Heart left ventricle (tissue), 16 donors: Measurements from ENCODE around the gene MRFAP1. TPM values are rescaled to one million over a fixed set of nuclear protein-coding genes. Genes with fewer than 3 reads are reported as not detected.

Experiments
- ATAC-seq, 4 donors: fragments of 200-7000 bp; cut with Tn5 transposase; one replicate each; pipeline ENCODE4 v1.9.1; 2020 to 2022; ENCODE audit warnings: moderate library complexity in 4 of 4, mild to moderate bottlenecking in 3 of 4, moderate number of reproducible peaks in 1 of 4
- DNase-seq, 5 donors: peaks; one replicate each; pipeline ENCODE4 v3.0.0-alpha.2; 2020
- H3K27ac ChIP-seq, 12 donors: fragments of 200-600 bp; sonication (generic) in 4 of 12; one replicate each; pipeline versions ENCODE4 v1.5.0 to v1.8.0; 2016 to 2022; ENCODE audit warnings: mild to moderate bottlenecking in 2 of 12
- H3K27me3 ChIP-seq, 9 donors: fragments of 200-600 bp; sonication (generic) in 2 of 9; one replicate each; pipeline versions ENCODE4 v1.5.1 to v1.8.0; 2016 to 2022; ENCODE audit warnings: mild to moderate bottlenecking in 3 of 9
- H3K36me3 ChIP-seq, 9 donors: fragments of 200-600 bp; sonication (generic) in 2 of 9; one replicate each; pipeline versions ENCODE4 v1.5.0 to v1.8.0; 2018 to 2022; ENCODE audit warnings: mild to moderate bottlenecking in 2 of 9
- H3K4me1 ChIP-seq, 12 donors: fragments of 200-600 bp; sonication (generic) in 4 of 12; one replicate each; pipeline versions ENCODE4 v1.5.0 to v1.8.0; 2016 to 2022; ENCODE audit warnings: mild to moderate bottlenecking in 3 of 12
- H3K4me3 ChIP-seq, 12 donors: fragments of 200-600 bp; sonication (generic) in 4 of 12; one replicate each; pipeline versions ENCODE4 v1.5.0 to v1.8.0; 2017 to 2022; ENCODE audit warnings: mild to moderate bottlenecking in 9 of 12, moderate library complexity in 4 of 12
- H3K9me3 ChIP-seq, 12 donors: fragments of 200-600 bp; sonication (generic) in 4 of 12; one replicate each; pipeline versions ENCODE4 v1.5.0 to v1.8.0; 2016 to 2022; ENCODE audit warnings: mild to moderate bottlenecking in 1 of 12
- POLR2A ChIP-seq, 2 donors: fragments of 450-650 bp; IDR thresholded peaks; one replicate each; pipeline ENCODE4 v1.6.1; 2017; ENCODE audit warnings: antibody characterized with exemption in 2 of 2, mild to moderate bottlenecking in 2 of 2, moderate library complexity in 2 of 2
- WGBS, 4 donors: extraction: QIAGEN DNeasy Blood & Tissue Kit in 2 of 4; methylation state at CpG; one replicate each; pipeline versions ENCODE4 v1.1.5 to v1.1.7; 2013 to 2018; 5-methylcytosine and 5-hydroxymethylcytosine counted together
- intact Hi-C, 10 donors: fragments of 100-400 bp; cut with DNase I; formaldehyde crosslinking; loops; one replicate each; pipeline versions ENCODE4 v1.11.1 to v1.14.2; 2022
- polyA plus RNA-seq, 2 donors: library from polyadenylated mRNA; stranded (reverse); fragments of 200-250 nt; gene quantifications; one replicate each; pipeline ENCODE4 v1.2.3, GENCODE V29; 2013
- total RNA-seq, 9 donors: library from RNA; depleted of rRNA in 2 of 9; stranded (reverse); fragments of >200 nt in 2 of 9; fragmentation: NEBNext Ultra II Directional in 3 of 9; extraction: Animal tissue kit (Norgen Biotek cat#: 25700) in 3 of 9; gene quantifications; one replicate each; pipeline versions ENCODE4 v1.1.0 to v1.2.4, GENCODE V29; 2016 to 2023
- TF ChIP-seq, protein P1 (sequence below), 12 donors: fragments of 200-600 bp; sonication (generic) in 4 of 12; IDR thresholded peaks; one replicate each; pipeline versions ENCODE4 v1.5.0 to v1.8.0; 2018 to 2022; ENCODE audit warnings: antibody characterized with exemption in 12 of 12, mild to moderate bottlenecking in 5 of 12
- donor health status: ischemic (EF 13 %, LVEDD 7.1; RV severe dilation, severe dysfunction).
- donor health status: healthy with polysubstance abuse.
- donor health status: DM: no; HTN: yes; CAD: no.
- donor health status: DM: no; HTN: no; CAD: no.
- donor health status: ischemic (EF 25% LVEDD 6.9; RV normal size, moderate dysfunction).
- donor health status: ischemic (EF 25% LVEDD 5.7; RV mildly dilated, moderate dysfunction).
- donor health status: healthy.
- donor health status: DM: yes; HTN: yes; CAD: no.
- donor health status: ischemic (EF 35%, LVEDD 5.7; RV mildly dilated, moderate dysfunction).
- donor health status: nonischemic (EF 11% LVEDD 7.7; RV severe dilation, severe dysfunction).
- donor health status: DM: yes; HTN: yes; CAD: no.
- donor health status: PGD.
- donor health status: ischemic (EF 29% LVEDD 5.4; RV normal size, mild dysfunction).
- donor health status: nonischemic (EF 23%, LVEDD 6.1; RV moderate dilation, normal function).

MRFAP1 gene
- total and polyA plus RNA-seq, 11 donors, result 162 to 514 (median 239) TPM

DNA sequence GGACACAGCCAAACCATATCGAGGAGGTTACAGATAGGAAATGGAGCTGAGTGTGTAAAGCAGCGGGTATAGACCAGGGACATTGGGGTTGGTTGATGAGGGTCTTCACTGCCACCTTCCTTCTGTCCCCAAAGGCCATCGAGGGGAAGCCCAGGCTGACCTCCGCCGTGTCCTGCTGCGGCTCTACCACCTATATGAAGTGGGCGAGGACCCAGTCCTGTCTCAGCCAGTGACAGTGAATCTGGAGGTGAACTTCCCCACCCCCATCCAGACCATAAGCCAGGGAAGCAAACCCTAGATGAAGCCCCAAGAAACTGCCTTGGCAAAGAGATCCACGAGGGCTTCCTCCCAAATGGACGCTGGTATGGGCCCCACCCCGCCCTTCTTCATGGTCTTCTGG lies 23.2 kb upstream of the MRFAP1 start:
- intact Hi-C loops, result no loop called here
- Histone ChIP-seq H3K9me3 (no peaks in the 10 kb centered on the region), H3K27ac (no peak overlapping the region), H3K27me3 (no peaks in the 10 kb centered on the region), H3K4me1 (no peaks in the 10 kb centered on the region), H3K36me3 (peaks cover 0 to 72% (median 51%) of the 10 kb centered on the region in 9 donors), H3K4me3 (no peak overlapping the region)
- TF ChIP-seq POLR2A (IDR thresholded peaks at IDR 0.05), result no peak
- TF ChIP-seq, protein P1, sequence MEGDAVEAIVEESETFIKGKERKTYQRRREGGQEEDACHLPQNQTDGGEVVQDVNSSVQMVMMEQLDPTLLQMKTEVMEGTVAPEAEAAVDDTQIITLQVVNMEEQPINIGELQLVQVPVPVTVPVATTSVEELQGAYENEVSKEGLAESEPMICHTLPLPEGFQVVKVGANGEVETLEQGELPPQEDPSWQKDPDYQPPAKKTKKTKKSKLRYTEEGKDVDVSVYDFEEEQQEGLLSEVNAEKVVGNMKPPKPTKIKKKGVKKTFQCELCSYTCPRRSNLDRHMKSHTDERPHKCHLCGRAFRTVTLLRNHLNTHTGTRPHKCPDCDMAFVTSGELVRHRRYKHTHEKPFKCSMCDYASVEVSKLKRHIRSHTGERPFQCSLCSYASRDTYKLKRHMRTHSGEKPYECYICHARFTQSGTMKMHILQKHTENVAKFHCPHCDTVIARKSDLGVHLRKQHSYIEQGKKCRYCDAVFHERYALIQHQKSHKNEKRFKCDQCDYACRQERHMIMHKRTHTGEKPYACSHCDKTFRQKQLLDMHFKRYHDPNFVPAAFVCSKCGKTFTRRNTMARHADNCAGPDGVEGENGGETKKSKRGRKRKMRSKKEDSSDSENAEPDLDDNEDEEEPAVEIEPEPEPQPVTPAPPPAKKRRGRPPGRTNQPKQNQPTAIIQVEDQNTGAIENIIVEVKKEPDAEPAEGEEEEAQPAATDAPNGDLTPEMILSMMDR (IDR thresholded peaks at IDR 0.05), result no peak
- ATAC-seq (no peak), DNase-seq (no peak)
- 96 to 97% (median 97%) methylated on average over 7 to 10 of the region's 10 CpGs for WGBS, 4 donors

DNA sequence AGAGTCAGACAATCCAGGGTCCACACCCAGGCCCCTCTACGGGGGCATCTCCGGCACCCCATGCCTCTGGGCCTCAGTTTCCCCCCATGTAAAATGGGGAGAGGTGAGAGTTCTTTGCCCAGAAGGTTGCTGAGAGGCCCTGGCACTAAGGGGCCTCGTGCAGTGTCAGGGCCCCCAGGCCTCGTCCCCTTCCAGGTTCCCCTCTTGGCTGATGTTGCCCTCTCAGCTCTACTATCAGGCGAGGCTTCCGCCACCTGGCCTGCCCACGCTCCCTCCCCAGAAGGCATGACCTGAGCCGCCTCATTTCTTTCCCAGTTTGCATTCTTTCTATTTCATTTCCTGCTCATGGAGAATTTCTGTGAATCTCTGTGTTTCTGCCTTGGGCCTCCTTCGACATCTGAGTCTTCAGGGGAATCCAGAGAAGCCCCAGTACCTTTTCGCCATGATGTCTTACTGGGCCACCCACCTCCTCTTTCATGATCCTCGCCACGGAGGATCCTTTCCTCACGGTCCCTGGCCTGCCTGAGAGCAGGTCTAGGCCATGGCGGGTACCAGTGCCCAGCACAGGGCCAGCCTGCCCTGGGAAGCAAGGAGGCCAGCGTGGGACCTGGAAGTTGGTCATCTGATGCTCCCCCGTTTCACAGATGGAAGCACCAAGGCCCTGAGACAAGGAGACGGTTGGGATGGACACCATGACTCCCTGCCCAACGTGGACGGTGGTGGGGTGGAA lies 21.9 kb upstream of the MRFAP1 start:
- no peak overlapping the region for H3K27ac ChIP-seq
- no peaks in the 10 kb centered on the region for H3K4me1 ChIP-seq
- DNase-seq (no peak), ATAC-seq (no peak)
- intact Hi-C loops, result no loop called here
- H3K9me3 ChIP-seq, result no peaks in the 10 kb centered on the region
- TF ChIP-seq, protein P1 (IDR thresholded peaks at IDR 0.05), result no peak
- no peak for TF ChIP-seq POLR2A (IDR thresholded peaks at IDR 0.05)
- no peak overlapping the region for H3K4me3 ChIP-seq
- H3K36me3 ChIP-seq, result peaks cover 0 to 63% (median 44%) of the 10 kb centered on the region in 9 donors
- WGBS, 4 donors, result 90 to 94% (median 91%) methylated on average over 19 of the region's 19 CpGs
- no peaks in the 10 kb centered on the region for H3K27me3 ChIP-seq

DNA sequence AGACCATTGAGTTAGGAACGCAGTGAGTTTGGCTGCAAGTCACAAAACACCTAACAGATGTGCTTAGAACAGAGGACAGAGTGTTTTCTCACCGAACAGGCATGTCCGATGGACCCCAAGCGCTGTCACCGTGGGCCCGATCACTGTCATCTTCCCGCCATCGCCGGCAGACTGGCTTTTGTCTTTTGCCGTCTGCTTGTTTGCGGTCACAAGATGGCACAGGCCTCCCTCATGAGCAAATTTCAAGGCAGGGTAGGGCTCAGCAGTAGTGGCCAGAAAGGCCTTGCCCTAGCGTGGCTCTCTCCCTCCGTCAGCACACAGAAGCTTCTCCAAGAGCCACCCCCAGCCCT lies 21.4 kb upstream of the MRFAP1 start:
- TF ChIP-seq, protein P1 (IDR thresholded peaks at IDR 0.05), result no peak
- TF ChIP-seq POLR2A (IDR thresholded peaks at IDR 0.05), result no peak
- H3K27ac ChIP-seq, result no peak overlapping the region
- H3K27me3 ChIP-seq, result no peaks in the 10 kb centered on the region
- DNase-seq, result no peak
- no peaks in the 10 kb centered on the region for H3K9me3 ChIP-seq
- WGBS, 4 donors, result 96 to 99% (median 98%) methylated on average over 12 to 13 of the region's 13 CpGs
- H3K4me1 ChIP-seq, result no peaks in the 10 kb centered on the region
- ATAC-seq, result no peak
- H3K36me3 ChIP-seq, result peaks cover 0 to 62% (median 43%) of the 10 kb centered on the region in 9 donors
- intact Hi-C loops, result no loop called here
- H3K4me3 ChIP-seq, result no peak overlapping the region

DNA sequence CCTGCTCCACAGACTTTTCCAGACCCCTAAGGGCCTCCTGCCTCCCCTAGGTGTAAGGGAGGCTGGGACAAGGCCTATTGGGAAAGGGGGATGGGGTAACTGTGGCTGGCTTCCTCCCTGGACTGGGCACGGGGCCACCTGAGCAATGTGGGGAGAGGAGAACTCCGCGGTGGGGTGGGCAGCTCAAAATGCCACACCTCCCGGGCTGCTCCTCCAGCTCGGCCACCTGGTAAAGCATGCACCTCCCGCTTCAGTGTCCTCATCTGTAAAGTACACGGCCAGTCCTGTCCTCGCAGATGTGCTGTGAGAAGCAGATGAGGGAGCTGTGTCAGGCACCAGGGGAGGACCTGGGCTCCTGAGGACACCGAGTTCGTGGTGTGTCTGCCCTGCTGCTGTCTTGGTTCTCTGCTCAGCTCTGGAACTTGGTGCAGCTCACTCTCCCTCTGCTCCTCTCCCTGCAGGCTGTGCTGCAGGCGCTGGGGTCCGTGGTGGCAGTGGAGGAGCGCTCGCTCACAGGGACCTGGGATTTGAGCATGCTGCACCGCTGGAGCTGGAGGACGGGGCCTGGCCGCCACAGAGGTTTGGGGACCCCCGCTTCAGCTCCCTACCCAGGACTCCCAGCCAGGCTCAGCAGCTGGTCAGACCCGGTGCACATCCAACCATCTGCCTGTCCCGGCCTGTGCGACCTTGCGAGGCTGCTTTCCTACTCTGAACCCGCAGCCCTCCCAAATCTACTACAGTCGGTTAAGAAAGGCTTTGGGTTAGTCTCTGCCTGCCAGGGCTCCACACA lies 20.8 kb upstream of the MRFAP1 start:
- DNase-seq (no peak), ATAC-seq (peak in 1 of 4 donors; percentile 40)
- Histone ChIP-seq H3K4me1 (no peaks in the 10 kb centered on the region), H3K4me3 (no peak overlapping the region), H3K36me3 (peaks cover 0 to 56% (median 37%) of the 10 kb centered on the region in 9 donors), H3K27me3 (no peaks in the 10 kb centered on the region), H3K9me3 (no peaks in the 10 kb centered on the region), H3K27ac (no peak overlapping the region)
- TF ChIP-seq POLR2A (IDR thresholded peaks at IDR 0.05), result no peak
- TF ChIP-seq, protein P1 (IDR thresholded peaks at IDR 0.05), result no peak
- intact Hi-C loops, result no loop called here
- WGBS, 4 donors, result 87 to 92% (median 91%) methylated on average over 15 to 24 of the region's 24 CpGs
